Kidney (tissue), 14 donors: ENCODE results near the gene IDI1. TPM values are rescaled to one million over a fixed set of nuclear protein-coding genes. Genes with fewer than 3 reads are reported as not detected.

ENCODE experiments used
- DNase-seq, 5 donors: peaks; one replicate each; pipeline ENCODE4 v3.0.0-alpha.2; 2013 to 2020
- FAIRE-seq: peaks from 2 replicates; lab custom pipeline; 2012; peaks lifted over from hg19 to GRCh38; lab: Jason Lieb, UNC
- H3K27ac ChIP-seq, 2 donors: one replicate each; pipeline ENCODE4 v1.7.0; 2013; ENCODE audit warnings: low read depth in 2 of 2, low read length in 2 of 2, inconsistent platforms in 1 of 2
- H3K27me3 ChIP-seq: one replicate; pipeline ENCODE4 v1.7.1; 2013; ENCODE audit warnings: low read length, inconsistent platforms; ENCODE audit not compliant: control insufficient read depth, insufficient read depth
- H3K36me3 ChIP-seq, 3 donors: one replicate each; pipeline versions ENCODE4 v1.7.0 to v1.7.1; 2013; ENCODE audit warnings: low read length in 3 of 3, control low read depth in 1 of 3, inconsistent platforms in 1 of 3; ENCODE audit not compliant: insufficient read depth in 3 of 3, control insufficient read depth in 2 of 3
- H3K4me1 ChIP-seq, 3 donors: one replicate each; pipeline versions ENCODE4 v1.7.0 to v1.7.1; 2013; ENCODE audit warnings: low read length in 3 of 3, inconsistent platforms in 1 of 3, low read depth in 1 of 3; ENCODE audit not compliant: control insufficient read depth in 2 of 3, insufficient read depth in 2 of 3
- H3K4me3 ChIP-seq, 3 donors: one replicate each; pipeline versions ENCODE4 v1.7.0 to v1.8.1; 2013; ENCODE audit warnings: low read length in 3 of 3, control low read depth in 1 of 3, inconsistent platforms in 1 of 3
- H3K9ac ChIP-seq, 3 donors: one replicate each; pipeline versions ENCODE4 v1.7.0 to v1.7.1; 2013; ENCODE audit warnings: low read length in 3 of 3, control low read depth in 1 of 3, inconsistent platforms in 1 of 3
- H3K9me3 ChIP-seq, 3 donors: one replicate each; pipeline versions ENCODE4 v1.7.0 to v1.7.1; 2013; ENCODE audit warnings: low read length in 3 of 3, control low read depth in 1 of 3, inconsistent platforms in 1 of 3; ENCODE audit not compliant: control insufficient read depth in 2 of 3, insufficient read depth in 1 of 3
- CTCF ChIP-seq: IDR thresholded peaks from 3 replicates; pipeline ENCODE4 v1.5.1; 2012; ENCODE audit warnings: mild to moderate bottlenecking, moderate library complexity, borderline replicate concordance; ENCODE audit not compliant: insufficient read depth; ENCODE audit errors: extremely low read depth
- intact Hi-C: fragments of 100-400 bp; cut with DNase I; formaldehyde crosslinking; loops from one replicate; pipeline ENCODE4 v1.11.1; 2022
- polyA plus RNA-seq: library from polyadenylated mRNA; stranded (reverse); fragments of 350-450 nt; fragmentation: Illumina TruSeq; extraction: RNeasy Lipid Tissue Mini Kit (QIAGEN cat#74804); gene quantifications from one replicate; pipeline ENCODE4 v1.2.3, GENCODE V29; 2014; ENCODE audit warnings: low read depth, low replicate concordance; ENCODE audit not compliant: insufficient read depth
- total RNA-seq: library from RNA; stranded (reverse); fragmentation: NEBNext Ultra II Directional; extraction: Animal tissue kit (Norgen Biotek cat#: 25700); gene quantifications from one replicate; pipeline ENCODE4 v1.2.1, GENCODE V29; 2021
- donor health status: control.
- donor health status: control.
- donor health status: control.
- donor health status: control.
- donor health status: control.
- donor health status: DM: yes; HTN: yes; CAD: no.
- donor health status: Normal renal cell carcinoma (clear cell type).

Gene IDI1
- total and polyA plus RNA-seq, 2 donors from 2014 or later: 27.5 to 59.7 TPM

GRCh38 chr10:1096287-1096889 is 47.5 kb upstream of the IDI1 start:
- FAIRE-seq: no peak

GRCh38 chr10:1095498-1095897 is 46.6 kb upstream of the IDI1 start:
- DNase-seq: no peak
- Histone ChIP-seq H3K27me3 (no peaks in the 10 kb centered on the region), H3K4me3 (no peak overlapping the region), H3K9me3 (no peaks in the 10 kb centered on the region), H3K4me1 (no peaks in the 10 kb centered on the region), H3K9ac (no peak overlapping the region), H3K27ac (no peak overlapping the region), H3K36me3 (peaks cover 6 to 43% (median 35%) of the 10 kb centered on the region in 3 donors)
- intact Hi-C loops: no loop called here
- no peak for TF ChIP-seq CTCF
- no peak for FAIRE-seq

More at GRCh38 chr10:1096287-1096889, 47.5 kb upstream of the IDI1 start:
- Histone ChIP-seq H3K27me3 (no peaks in the 10 kb centered on the region), H3K36me3 (peaks cover 6 to 38% (median 32%) of the 10 kb centered on the region in 3 donors), H3K27ac (no peak overlapping the region), H3K4me1 (no peaks in the 10 kb centered on the region), H3K4me3 (no peak overlapping the region), H3K9ac (no peak overlapping the region), H3K9me3 (no peaks in the 10 kb centered on the region)
- DNase-seq: no peak
- no peak for TF ChIP-seq CTCF
- intact Hi-C loops: no loop called here

GRCh38 chr10:1094112-1095057 is 45.5 kb upstream of the IDI1 start:
- H3K4me3 ChIP-seq: no peak overlapping the region
- FAIRE-seq (no peak), DNase-seq (no peak)
- H3K9me3 ChIP-seq: no peaks in the 10 kb centered on the region
- peaks cover 6 to 45% (median 36%) of the 10 kb centered on the region in 3 donors for H3K36me3 ChIP-seq
- intact Hi-C loops: no loop called here
- TF ChIP-seq CTCF: no peak
- no peak overlapping the region for H3K9ac ChIP-seq
- no peak overlapping the region for H3K27ac ChIP-seq
- H3K27me3 ChIP-seq: no peaks in the 10 kb centered on the region
- H3K4me1 ChIP-seq: no peaks in the 10 kb centered on the region
